Occipital lobe (tissue), 2 donors: ENCODE measurements around the gene GNAT1. TPM values are rescaled to one million over a fixed set of nuclear protein-coding genes. Genes with fewer than 3 reads are reported as not detected.
A peak's percentile ranks its signal among the peaks of the same experiment; 100 is the strongest.

ENCODE experiments used
- DNase-seq: peaks from one replicate; lab custom pipeline; 2025; lab: John Stamatoyannopoulos, UW
- total RNA-seq: library from RNA; depleted of rRNA; stranded (reverse); fragments of >200 nt; gene quantifications from one replicate; pipeline ENCODE4 v1.2.3, GENCODE V29; 2014

Gene GNAT1
- total RNA-seq, 1 donor from 2014 or later, result not detected

DNA sequence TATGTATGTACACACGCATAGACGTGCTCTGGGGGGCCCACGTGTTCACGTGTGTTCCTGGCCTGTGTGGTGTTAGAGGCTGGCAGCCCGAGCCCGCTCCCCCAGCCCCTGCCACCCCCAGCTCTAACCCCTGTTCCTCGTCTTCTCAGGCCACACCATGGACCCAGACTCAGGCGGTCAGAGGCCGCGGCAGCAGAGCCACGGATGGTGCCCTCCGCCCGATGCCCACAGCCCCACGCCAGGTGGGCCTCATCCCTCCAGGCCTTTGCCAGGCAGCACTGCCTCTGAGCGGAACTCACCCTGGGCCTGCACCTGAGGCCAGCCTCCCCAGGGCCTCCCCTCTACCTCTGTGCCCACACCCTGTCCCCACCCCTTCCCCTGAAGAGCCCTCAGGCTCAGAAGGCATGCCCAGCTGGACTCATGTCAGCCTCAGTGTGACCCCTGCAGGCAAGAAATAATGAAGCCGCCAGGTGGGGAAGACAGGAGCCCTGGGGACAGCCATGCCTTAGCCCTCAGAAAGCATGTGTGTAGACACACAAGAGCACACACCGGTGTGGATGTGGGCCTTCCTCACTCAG lies 16.4 kb upstream of the GNAT1 start:
- DNase-seq, result no peak

DNA sequence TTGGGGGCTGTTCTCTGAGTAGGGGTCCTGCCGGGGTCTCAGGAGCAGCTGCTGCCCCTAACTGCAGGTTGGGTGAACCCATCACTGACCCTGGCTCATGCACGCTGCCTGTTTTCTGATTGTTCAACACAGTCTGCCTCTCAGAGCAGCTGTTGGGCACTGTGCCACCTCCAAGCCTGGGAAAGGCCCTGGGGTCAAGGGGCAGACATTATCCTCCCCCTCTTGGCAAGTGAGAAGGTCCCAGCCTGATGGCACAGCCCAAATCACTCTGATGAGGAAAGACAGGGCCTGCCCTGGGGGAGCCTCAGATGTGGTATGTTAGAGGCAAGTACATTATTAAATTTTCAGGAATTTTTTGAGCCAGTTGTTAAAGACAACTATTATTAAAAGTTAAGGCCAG lies 14.1 kb upstream of the GNAT1 start:
- DNase-seq, result no peak

DNA sequence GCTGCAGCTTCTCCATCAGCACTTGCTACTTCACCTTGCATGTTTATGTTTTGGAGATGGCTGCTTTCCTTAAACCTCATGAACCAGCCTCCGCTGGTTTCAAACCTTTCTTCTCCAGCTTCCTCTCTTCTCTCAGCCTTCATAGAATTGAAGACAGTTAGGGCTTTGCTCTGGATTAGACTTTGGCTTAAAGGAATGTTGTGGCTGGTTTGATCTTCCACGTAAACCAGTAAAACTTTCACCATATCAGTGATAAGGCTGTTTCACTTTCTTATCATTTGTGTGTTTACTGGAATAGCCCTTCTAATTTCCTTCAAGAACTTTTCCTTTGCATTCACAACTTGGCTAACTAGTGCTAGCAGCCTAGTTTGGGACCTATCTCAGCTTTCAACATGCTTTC lies 11.7 kb upstream of the GNAT1 start:
- no peak for DNase-seq

DNA sequence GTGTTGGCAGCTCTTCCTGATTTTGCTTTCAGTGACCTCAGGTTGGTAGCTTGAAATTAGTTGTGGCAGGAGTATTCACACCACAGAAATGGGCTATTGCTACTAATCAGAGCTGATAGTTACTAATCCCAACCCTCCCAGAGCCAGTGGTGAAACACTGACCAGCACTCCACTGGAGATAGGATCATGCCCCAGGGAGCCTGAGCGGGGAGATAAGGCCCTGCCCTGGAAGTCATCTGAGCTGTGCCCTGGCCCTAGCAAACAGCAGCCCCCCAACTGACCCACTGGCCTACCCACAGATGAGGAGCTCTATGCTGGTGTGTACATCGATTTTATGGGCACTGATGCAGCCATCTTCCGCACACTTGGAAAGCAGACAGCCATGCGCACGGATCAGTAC lies 9.4 kb upstream of the GNAT1 start:
- DNase-seq, result no peak

DNA sequence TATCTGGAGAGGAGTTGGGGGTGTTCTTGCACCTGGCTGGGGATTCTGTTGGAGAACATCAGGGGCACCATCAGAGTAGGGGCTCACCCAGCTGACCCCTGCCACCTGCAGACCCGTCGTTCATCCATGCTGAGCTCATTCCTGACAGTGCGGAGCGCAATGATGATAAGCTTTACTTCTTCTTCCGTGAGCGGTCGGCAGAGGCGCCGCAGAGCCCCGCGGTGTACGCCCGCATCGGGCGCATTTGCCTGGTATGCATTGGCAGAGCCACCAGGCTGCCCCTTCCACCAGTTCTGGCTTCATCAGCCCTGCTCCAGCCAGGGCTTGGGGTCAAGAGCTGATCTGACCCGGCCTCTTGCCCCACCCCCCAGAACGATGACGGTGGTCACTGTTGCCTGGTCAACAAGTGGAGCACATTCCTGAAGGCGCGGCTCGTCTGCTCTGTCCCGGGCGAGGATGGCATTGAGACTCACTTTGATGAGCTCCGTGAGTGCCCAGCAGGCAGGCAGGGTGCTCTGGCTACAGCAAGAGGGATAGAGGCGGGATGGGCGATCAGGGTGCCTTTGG lies 8.8 kb upstream of the GNAT1 start:
- DNase-seq, result no peak

DNA sequence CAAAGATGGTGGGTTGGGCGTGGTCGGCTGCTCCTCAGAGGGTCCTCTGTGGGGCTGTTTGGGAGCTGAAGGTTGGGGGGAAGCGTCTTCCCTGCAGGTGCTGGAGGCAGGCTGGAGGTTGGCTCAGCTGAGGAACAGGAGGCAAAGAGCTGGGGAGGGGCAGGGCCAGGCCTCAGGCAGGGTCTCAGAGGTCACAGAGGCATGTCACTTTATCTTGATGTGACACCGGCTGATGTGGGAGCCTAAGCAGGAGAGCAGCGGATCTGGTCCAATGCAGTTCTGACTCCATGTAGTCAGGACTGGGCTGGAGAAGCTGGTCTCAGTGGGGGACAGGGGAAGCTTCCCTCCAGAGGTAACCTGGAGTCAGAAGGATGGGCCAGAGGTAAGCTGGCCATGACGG lies 7.7 kb upstream of the GNAT1 start:
- no peak for DNase-seq

DNA sequence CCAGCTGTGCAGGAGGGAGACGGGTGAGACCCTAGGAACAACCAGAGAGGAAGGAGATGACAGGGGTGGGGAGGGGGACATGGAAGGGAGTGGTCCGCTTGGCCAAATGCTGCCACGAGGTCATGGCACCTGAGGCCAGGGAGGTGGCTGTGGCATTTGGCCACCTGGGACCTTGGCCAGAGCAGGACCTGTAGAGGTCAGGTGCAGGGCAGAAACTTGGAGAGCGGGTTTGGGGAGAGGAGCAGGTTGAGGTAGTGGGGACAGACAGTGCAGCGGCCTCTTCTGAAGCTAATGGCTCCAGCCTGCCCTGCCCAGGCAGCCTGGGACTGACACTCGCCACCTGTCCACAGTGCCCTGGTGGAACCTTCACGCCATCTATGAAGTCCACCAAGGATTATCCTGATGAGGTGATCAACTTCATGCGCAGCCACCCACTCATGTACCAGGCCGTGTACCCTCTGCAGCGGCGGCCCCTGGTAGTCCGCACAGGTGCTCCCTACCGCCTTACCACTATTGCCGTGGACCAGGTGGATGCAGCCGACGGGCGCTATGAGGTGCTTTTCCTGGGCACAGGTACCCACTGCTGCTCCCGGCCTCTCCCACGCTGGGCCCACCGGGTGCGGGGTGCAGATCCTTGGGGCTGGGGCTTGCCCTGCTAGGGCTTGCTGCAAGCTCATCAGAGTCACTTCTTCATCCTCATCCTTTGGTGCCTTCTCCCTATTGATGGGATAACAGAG lies 7.0 kb upstream of the GNAT1 start:
- no peak for DNase-seq

DNA sequence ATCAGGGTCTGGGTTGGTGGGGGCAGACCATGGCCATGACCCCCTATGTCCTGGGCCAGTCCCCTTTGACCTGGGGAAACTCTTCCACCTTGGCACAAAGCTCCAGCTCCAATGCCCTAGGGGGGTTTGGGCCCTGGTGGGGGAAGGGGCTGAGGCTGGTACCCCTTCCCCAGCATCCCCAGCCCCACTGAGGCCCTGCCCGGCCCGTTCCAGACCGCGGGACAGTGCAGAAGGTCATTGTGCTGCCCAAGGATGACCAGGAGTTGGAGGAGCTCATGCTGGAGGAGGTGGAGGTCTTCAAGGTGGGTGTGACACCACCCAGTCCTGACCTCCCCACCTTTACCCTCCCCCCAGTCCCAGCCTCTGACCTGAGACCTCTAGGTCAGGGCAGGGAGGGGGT lies 6.2 kb upstream of the GNAT1 start:
- no peak for DNase-seq

DNA sequence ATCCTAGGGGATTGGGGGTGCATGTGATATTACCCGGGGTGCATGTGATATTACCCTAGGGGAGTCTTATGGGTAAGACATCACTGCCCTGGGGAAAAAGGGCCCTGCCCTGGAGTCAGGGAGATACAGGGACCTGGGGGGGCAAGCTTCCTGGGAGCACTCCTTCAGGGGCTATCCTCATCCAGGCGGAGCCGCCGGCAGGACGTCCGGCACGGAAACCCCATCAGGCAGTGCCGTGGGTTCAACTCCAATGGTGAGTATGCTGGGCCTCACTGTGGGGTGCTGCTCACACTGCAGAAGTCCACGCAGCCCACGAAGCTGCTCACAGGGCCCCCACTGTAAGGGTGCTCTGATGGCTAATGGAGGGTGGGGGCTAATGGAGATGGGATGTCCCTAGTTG lies 5.3 kb upstream of the GNAT1 start:
- DNase-seq, result no peak

DNA sequence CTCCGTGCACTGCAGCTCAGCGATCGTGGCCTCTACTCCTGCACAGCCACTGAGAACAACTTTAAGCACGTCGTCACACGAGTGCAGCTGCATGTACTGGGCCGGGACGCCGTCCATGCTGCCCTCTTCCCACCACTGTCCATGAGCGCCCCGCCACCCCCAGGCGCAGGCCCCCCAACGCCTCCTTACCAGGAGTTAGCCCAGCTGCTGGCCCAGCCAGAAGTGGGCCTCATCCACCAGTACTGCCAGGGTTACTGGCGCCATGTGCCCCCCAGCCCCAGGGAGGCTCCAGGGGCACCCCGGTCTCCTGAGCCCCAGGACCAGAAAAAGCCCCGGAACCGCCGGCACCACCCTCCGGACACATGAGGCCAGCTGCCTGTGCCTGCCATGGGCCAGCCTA lies 3.7 kb upstream of the GNAT1 start:
- DNase-seq, result no peak

DNA sequence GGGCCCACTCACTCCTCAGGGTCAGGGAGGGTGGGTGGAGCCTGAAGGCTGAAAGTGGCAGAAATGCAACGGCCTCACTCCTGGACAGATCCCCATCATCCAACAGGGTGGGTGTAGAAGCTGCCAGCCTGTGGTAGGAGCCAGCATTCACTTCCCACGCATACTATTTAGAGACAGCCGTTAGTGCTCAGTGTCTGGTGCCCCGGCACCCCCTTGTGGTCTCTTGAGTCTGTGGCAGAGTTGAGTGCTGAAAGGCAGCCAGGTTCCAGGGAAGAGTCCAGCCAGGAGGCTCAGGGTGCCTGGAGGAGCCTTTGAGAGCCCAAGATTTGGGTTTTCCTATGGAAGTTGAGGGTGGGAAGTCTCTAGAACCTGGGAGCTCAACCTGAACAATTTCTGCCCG lies 2.1 kb upstream of the GNAT1 start:
- DNase-seq, result peak; percentile 68

DNA sequence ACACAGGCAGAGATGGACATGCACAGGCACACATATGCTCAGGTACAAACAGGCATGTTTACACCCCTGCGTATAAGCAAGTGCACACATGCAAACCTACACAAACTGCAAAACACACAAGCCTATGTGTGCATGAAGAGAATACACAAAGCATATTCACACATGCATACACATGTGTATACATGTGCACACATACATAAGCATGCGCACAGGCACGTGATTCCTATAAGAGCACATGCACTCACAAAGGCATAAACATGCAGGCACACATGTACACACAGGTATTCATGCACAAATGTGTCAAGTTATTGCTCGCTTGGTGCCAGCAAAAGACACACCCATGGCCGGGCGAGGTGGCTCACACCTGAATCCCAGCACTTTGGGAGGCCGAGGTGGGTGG lies 1.4 kb upstream of the GNAT1 start:
- DNase-seq, result no peak

DNA sequence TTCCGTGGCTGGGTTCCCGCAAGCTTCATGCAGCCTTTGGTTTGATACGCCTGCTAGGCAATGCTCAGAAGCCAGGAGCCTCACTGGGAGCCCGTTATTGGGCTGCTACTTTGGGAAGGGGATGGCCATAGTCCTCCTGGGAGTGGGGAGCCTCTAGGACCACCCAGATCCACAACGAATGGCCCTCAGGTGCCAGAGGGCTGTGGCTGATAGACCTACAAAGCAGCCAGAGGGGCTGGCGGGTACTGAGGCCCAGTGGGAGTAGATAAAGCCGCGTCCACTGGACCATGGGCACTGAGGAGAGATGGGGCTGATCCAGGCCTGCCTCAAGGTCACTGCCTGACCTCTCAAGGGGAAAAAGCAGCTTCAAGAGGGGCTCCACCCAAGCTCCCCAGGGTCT lies 714 bp downstream of the GNAT1 start:
- DNase-seq, result no peak

DNA sequence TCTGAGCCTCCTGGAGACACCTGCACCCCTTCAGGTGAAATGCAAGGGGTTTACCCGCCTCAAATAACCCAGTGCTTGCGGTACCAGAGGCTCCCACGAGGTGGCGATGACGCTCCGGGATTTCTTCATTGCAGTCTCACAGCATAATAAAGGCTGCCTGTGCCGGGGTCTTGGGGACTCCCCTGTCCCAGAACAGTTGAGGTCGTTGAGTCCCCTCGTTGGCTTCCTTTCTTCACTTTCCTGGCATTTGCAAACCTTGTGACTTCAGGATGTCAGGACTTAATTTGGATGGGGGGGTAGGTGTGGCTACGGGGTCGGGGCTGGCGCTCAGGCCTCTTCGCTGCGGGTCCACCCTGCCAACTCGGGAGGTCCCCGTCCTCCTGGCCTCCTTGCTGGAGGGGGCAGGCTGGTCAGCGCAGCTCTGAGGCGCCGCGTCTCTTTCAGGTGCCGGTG lies 1.3 kb downstream of the GNAT1 start:
- peak; percentile 39 for DNase-seq

DNA sequence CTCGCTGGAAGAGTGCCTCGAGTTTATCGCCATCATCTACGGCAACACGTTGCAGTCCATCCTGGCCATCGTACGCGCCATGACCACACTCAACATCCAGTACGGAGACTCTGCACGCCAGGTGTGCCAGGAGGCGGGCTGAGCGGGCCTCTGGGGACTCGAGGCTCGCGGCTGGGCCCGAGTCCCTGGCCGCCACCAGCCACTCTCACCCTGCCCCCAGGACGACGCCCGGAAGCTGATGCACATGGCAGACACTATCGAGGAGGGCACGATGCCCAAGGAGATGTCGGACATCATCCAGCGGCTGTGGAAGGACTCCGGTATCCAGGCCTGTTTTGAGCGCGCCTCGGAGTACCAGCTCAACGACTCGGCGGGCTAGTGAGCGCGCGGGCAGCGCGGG lies 1.9 kb downstream of the GNAT1 start:
- DNase-seq, result no peak

DNA sequence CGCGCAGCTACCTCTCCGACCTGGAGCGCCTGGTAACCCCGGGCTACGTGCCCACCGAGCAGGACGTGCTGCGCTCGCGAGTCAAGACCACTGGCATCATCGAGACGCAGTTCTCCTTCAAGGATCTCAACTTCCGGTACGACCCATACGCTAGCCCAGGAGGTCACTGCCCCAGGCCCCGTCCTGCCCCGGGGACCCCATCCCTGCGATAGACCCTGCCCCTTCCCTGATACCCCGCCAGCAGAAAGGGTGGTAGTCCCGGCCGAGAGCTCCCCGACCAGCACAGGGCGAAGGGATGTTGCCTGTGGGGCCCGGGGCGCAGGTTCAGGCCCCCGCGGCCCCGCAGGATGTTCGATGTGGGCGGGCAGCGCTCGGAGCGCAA lies 2.3 kb downstream of the GNAT1 start:
- DNase-seq, result no peak

DNA sequence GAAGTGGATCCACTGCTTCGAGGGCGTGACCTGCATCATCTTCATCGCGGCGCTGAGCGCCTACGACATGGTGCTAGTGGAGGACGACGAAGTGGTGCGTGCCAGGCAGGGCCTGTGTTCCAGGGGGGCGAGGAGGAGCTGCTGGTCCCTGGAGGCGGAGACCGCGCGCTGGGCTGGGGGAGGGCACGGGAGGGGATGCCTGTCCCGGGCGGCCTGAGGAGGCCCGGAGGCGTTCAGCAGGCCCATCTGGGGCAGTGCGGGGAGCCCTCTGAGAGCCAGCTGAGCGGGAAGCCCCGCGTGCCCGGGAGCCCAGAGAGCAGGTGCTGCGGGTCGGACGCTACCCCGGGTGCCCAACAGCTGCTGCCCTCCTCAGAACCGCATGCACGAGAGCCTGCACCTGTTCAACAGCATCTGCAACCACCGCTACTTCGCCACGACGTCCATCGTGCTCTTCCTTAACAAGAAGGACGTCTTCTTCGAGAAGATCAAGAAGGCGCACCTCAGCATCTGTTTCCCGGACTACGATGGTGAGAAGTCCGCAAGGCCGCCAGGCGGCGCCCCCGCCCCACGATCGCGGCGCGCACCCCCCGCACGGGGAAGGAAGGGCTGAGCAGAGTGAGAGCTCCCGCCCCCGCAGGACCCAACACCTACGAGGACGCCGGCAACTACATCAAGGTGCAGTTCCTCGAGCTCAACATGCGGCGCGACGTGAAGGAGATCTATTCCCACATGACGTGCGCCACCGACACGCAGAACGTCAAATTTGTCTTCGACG lies 2.9 kb downstream of the GNAT1 start:
- peak; percentile 20 for DNase-seq

DNA sequence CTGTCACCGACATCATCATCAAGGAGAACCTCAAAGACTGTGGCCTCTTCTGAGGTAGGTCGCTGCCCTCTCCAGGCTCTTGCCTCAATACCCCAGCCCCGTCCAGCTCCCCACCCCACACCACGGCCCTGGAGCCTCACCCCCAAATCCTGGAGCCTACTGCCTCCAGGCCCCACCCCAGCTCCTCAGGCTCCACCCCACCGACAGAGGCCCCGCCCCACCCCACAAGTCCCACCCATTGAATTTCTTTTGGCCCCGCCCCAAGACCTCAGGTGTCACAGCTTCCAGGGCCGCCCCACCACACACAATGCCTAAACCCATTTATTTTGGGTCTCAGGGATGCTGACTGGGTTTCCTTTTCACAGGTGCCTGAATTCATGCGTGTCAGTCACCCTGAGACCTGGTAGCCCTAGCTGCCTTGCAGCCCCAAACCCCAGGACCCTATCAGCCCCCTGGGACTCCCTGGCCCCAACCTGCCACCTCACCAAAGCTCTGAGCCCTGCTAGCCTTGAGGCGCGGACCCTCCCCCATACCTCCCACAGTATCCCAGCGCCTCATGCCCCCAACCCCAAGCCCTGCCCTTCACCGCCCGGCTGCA lies 3.6 kb downstream of the GNAT1 start:
- DNase-seq, result no peak

DNA sequence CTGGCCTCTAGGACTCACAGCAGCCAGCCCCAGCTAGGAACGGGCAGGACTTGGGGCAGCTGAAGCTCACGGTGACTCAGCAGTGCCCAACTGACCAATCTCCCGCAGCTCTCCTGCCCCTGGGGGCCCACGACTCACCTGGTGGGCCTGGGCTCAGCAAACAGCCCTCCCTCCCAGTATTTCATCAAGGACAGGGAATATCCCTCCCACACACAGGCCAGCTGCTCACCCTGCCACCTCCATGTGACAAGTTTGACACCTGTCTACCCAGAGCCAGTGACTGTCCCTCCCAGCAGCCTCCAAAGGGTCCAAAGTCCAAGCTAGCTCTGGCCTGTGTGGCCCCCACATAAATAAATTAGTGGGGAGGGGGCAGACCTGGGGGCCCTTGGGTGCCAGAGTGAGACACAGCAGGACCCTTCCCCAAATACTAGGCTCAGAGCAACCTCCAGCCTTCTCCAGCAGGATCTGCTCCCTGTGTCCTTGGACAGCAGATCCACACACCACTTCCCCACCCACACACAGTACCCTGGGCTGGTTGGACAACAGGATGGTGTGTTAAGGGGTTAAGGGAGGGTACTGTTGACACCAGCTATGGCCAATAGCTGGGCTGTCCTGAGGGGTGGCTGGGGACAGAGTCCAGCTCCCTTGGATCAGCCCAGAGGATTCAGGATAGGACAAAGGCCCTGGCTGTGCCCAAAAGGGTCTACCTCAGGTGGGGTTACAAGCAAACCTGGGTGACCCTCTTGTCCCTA lies 4.3 kb downstream of the GNAT1 start:
- DNase-seq, result no peak

DNA sequence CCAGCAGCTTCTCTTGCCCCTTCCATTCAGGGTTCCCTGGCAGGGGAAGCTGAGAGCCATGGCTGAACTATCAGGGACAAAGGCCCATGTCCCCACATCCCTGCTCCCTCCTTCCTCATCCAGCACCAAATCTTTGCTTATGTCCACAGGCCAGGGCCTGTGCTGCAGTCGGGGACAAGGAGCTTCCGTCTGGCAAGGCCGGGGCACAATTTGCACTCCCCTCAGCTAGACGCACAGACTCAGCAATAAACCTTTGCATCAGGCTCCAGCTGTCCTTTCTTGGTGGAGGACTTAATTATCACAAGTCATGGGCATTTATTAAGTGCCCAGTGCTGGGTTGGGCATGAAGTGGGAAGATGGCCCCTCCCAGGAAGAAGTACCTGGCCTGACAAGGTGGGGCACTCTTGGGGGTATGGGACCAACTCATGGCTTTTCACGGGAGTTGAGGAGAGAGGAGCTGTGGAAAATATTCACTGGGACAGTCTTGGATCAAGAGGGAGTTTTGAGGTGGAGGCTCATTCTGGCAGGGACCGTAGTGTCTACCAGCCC lies 4.9 kb downstream of the GNAT1 start:
- DNase-seq, result no peak
